HT-29 (cell line): ENCODE measurements around the gene STK32C. TPM values are rescaled to one million over a fixed set of nuclear protein-coding genes. Genes with fewer than 3 reads are reported as not detected.
A peak's percentile ranks its signal among the peaks of the same experiment; 100 is the strongest.

Source experiments
- DNase-seq: peaks from one replicate; pipeline ENCODE4 v3.0.0-alpha.2; 2015; ENCODE audit warnings: low spot score
- total RNA-seq: library from RNA; depleted of rRNA; stranded (reverse); fragments of >200 nt; shearing (Covaris generic); gene quantifications from 2 replicates; pipeline ENCODE4 v1.2.3, GENCODE V29; 2014

Gene STK32C
- total RNA-seq, 1 experiment from 2014 or later = 20.8 TPM

DNA sequence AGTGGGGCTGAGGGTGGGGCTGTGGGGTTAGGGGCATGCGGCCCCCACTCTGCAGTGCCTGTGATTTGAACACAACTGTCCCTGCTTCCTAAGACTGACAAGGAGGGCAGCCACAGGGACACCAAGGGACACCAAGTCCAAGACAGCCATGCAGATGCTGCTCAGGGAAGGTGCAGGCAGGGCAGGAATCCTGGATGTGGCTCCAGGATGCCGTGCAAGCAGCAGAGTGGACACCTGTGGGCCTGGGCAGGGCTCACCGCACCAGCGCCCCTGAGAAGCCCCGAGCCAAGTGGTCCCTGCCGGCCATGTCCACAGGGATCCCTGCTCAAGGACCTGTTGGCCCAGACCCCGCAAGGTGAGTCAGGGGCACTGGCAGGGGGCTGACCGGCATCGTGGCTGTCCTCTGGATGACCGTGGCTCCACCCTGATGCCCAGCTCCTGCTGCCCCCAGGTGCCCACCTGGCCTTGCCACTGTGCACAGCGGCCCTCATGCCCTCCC, 58.5 kb downstream of the STK32C start:
- DNase-seq = no peak

- DNase-seq = peak; percentile 69
Measured at GRCh38 chr10:132248455-132249225, 59.1 kb downstream of the STK32C start.

DNA sequence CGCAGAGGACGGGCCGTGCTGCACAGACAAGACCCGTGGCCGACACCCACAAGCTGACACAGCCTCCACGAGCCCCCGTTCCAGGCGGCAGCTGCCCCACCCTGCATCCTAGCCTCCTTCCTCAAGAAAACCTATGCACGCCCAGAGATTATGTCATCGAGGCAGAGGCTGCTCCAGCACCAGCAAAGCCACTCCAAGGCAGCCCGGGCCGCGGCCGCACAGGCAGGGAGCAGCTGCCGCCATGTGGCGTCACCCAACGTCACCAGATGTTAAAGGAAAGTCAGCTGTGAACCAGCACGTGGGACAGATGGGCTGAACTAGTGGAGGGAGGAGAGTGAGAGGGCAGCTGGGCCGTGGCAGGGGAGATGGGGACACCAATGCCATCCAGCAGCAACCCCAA, 59.8 kb downstream of the STK32C start:
- no peak for DNase-seq

- no peak for DNase-seq
Measured at GRCh38 chr10:132246296-132246695, 61.5 kb downstream of the STK32C start.

GRCh38 chr10:132245056-132245455, 62.7 kb downstream of the STK32C start:
- no peak for DNase-seq

DNA sequence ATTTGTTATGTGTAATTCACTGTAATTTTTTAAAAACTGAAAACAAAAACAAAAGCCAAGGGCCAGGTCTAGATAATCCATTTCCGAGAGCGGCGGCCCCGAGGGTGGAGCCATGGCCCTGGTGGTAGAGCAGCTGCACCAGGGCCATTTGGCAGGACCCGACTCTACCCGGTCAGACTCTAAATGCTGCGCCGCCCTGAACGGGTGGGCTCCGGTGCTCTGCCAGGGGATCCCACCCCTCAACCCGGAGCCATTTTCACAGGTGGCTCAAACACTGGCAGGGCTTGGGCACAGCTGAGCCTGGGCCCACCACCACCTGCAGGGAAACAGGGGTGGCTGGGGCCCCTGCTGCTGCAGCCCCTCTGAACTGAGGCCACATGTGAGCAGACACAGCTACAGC, 64.1 kb downstream of the STK32C start:
- no peak for DNase-seq

DNA sequence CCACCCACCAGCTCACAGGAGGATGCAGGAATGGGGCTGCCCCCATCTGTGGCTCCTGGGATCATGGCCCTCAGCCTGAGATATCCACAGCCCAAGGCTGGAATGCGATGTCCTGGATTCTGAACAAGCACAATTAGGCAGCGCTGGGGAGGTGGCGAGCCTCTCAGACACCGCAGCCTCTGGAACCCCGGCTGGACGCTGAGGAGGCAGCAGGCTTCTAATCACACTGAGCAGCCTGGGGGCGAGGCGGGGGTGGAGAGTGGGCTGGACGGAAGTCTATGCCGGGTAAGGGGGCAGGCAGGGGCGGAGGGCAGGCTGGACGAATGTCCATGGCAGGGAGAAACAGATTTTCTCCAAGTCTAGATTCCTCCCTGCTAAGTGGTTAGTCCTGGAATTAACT, 64.6 kb downstream of the STK32C start:
- no peak for DNase-seq

GRCh38 chr10:132242103-132242840, 65.5 kb downstream of the STK32C start:
- no peak for DNase-seq

GRCh38 chr10:132241496-132241895, 66.3 kb downstream of the STK32C start:
- DNase-seq = no peak

DNA sequence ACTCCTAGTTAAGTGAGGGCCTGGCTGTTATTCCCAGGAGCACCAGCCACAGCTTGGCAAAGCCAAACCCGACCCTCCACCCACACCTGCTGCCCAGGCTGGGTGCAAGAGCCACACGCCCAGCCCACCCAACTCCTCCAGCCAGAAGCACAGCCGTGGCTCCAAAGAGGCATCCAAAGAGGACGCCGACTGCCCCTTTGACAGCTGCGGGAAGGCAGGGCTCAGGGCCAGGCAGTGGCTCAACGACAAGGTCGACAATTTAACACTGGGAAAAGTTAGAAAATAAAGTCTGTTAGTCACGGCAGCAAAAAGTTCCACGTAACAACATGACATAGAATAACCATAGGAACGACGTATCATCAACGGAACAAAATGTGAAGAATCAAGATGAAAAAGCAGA, 66.7 kb downstream of the STK32C start:
- no peak for DNase-seq

- DNase-seq = no peak
Measured at GRCh38 chr10:132240581-132240980, 67.2 kb downstream of the STK32C start.

GRCh38 chr10:132240156-132240555, 67.6 kb downstream of the STK32C start:
- DNase-seq = no peak

DNA sequence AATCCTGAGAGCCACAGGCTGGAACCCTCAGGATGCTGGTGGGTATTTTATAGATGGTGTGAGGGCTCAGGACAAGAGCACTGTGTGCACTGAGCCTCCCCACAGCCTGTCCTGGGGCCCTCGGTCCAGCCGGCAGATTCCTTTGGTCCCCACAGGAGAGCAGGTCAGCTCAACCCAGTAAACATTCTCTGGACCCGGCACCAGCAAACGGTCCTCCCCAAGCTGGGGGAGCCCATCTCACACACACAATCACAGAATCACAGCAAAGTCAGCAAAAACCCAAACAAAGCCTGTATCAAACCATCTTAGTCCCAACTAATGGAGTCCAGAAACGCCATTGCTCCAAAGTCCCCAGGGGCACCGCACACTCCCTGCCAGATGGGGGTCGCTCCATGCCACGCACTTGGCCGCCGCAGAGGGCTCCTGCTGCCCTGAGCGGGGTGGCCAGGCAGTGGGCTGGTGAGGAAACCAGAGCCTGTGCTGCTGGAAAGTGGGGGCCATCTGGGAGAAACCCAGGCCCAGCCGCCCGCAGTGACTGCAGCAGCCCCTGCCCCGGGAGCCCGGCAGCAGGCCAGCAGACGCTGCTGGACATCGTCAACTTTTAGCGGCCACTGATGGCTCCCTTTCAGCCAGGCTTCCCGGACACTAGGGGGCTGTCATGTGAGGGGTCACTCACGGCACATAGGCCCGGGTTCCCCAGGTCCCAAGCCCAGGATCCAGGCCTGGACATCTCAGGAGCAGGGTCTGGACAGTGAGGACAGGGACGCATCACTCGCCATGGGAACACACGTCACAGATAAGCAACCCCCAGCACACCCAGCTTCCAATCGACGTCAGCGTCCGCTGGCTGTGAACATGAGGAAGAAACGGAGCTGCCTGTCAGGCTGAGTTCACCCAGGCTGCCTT, 68.4 kb downstream of the STK32C start:
- no peak for DNase-seq

DNA sequence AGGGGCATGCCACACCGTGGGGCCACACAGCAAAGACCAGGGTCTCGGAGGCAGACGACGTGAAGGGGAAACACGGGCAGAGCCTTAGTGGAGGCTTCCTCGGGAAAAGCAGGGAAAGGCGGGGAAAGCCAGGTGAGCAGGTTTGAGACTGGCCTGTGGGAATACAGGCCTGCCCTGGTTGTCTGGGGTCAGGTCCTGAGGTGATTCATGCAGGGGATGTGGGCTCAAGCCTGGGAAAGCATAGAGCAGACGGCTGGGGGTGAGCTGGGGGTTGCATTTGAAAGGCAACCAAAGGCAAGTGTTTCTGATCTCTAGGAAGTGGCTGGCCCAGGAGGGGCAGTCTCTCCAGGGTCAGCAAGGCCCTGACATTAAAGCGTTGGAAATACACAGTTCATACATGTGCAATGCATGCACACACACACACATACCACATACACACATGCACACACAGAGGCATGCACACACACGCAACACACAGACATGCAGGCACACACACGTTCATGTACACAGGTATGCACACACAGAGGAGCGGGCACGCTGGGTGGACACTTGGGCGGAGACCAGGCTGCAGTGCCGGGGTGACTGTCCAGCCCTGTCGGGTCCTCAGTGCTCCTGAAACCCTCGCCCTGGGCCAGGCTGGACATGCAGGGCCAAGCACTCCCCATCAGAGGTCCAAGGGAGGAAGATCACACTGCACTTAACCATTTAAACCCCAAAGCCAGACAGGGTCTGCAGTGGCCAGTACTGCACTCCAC, 69.2 kb downstream of the STK32C start:
- no peak for DNase-seq

GRCh38 chr10:132237871-132238270, 69.9 kb downstream of the STK32C start:
- DNase-seq = no peak

GRCh38 chr10:132237396-132237795, 70.4 kb downstream of the STK32C start:
- no peak for DNase-seq

DNA sequence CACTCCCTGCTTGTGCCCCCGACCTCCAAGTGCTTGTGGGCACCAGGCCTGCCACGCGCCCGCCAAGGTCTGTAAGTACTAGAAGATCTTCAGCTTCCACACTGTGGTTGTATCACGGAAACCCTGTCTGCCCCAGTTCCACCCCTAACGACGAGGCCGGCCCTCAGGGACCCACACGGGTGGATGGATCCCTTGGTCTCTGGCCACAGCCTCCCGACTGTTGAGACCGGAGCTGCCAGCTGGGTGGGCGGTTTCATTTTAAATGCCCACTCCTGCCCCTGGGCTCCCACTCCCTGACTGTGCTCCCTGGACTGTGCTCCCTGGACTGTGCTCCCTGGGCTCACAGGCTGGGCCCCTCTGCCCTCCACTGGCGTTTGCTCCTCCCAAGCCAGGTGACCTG, 70.9 kb downstream of the STK32C start:
- DNase-seq = no peak

DNA sequence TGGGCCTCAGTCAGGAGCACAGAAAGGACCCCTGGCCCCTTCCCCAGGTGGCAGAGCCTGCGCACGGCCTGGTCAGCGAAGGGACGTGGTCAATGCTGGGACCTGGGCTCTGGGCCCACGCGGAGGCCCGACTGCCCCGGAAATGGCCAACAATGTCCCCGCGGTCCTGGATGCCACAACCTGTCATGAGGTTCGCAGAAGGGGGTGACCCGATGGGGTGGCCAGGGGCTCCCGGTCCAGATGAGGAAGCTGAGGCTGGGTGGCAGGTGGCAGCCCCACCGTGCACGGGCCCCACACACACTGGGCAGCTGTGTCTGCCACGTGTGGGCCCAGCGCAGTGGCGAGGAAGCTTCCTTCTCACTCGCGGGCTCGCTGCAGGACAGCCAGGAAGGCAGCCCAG, 71.6 kb downstream of the STK32C start:
- DNase-seq = no peak

DNA sequence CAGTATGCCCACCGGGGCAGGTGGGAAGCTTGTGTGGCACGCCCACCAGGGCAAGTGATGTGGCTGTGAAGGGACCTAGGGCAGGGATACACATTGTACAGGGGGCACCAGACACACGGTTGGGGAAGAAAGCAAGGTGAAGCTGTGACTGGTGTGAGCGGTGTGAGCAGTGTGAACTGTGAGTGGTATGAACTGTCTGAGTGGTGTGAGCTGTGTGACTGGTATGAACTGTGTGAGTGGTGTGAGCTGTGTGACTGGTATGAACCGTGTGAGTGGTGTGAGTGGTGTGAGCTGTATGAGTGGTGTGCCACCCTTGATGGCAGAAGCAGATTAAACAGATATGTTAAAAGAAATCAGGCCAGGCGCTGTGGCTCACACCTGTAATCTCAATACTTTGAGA, 72.9 kb downstream of the STK32C start:
- DNase-seq = no peak

DNA sequence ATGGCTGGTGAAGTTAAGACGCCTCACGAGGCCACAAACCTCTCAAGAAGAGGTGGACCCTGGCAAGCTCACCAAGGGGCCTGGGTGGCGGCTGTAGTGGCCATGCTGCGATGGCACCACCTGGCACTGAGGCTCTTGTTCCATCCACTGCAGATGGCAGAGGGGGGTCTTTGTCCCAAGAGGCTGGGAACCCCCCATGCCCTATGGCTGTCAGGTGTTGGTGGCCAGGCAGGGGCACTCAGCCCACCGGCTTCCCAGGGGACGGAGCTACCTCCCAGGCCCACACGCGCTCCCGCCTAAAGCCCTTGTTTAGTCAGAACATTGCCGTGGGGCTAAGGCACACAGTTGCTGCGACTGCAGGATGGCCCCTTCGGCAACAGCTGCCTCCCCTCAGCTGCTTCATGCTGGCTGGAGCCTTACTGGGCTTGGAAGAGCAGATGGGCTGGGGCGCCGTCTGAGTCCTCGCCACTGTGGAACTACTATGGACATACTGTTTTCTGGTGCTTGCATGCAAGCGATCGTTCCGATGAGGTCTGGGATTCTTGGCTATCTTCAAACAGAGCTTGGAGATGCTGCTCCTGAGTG, 74.2 kb downstream of the STK32C start:
- DNase-seq = no peak

DNA sequence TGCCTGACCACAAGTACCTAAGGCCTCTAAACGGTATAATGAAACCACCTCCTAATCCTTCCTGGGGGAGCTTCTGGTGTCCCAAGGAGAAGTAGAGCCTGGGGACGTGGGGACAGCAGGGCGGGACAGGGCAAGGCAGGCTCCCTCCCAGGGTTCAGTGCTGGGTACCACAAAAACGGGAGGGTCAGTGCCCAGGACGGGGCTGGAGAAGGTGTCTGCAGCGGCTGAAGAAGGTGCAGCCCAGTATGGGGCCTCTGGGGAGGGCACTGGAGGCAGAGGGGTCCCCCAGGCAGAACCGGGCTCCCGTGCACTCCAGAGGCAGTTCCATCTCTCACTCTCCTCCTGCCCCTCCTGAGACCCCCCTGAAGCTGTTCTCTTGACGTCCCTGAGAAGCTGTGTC, 74.8 kb downstream of the STK32C start:
- DNase-seq = no peak
